Adrenal gland (tissue), 12 donors: ENCODE measurements around the gene NRSN2. TPM values are rescaled to one million over a fixed set of nuclear protein-coding genes. Genes with fewer than 3 reads are reported as not detected.
"Not testable (repeated sequence)": the region's sequence is repeated elsewhere in the genome, so short reads cannot be mapped to it uniquely, and the experiment has no call there.

Source experiments
- DNase-seq, 7 donors: peaks; one replicate each; pipeline ENCODE4 v3.0.0-alpha.2; 2019 to 2020
- H3K27ac ChIP-seq, 5 donors: fragments of 200-600 bp; sonication (generic) in 4 of 5; 1 replicate in 3 of 5; 2 replicates in 2 of 5; pipeline versions ENCODE4 v1.5.1 to v1.8.0; 2016 to 2020; ENCODE audit warnings: mild to moderate bottlenecking in 1 of 5
- H3K27me3 ChIP-seq: fragments of 200-600 bp; 2 replicates; pipeline ENCODE4 v1.8.0; 2021
- H3K36me3 ChIP-seq, 2 donors: fragments of 200-600 bp; replicated peaks in 1 of 2; 1 replicate in 1 of 2; 2 replicates in 1 of 2; pipeline versions ENCODE4 v1.5.1 to v1.8.0; 2018 to 2022
- H3K4me1 ChIP-seq, 2 donors: fragments of 200-600 bp; replicated peaks in 1 of 2; 1 replicate in 1 of 2; 2 replicates in 1 of 2; pipeline versions ENCODE4 v1.5.1 to v1.8.0; 2018 to 2021
- H3K4me3 ChIP-seq, 4 donors: fragments of 200-600 bp; sonication (generic) in 3 of 4; one replicate each; pipeline ENCODE4 v1.5.1; 2016 to 2018
- H3K9me3 ChIP-seq, 3 donors: fragments of 200-600 bp; sonication (generic) in 1 of 3; replicated peaks in 1 of 3; 1 replicate in 2 of 3; 2 replicates in 1 of 3; pipeline versions ENCODE4 v1.5.1 to v1.8.0; 2016 to 2021
- POLR2A ChIP-seq, 2 donors: fragments of 450-650 bp; IDR thresholded peaks; one replicate each; pipeline ENCODE4 v1.6.1; 2017; ENCODE audit warnings: antibody characterized with exemption in 2 of 2, mild to moderate bottlenecking in 2 of 2, moderate library complexity in 1 of 2
- WGBS, 4 donors: extraction: QIAGEN DNeasy Blood & Tissue Kit in 2 of 4; methylation state at CpG; one replicate each; pipeline versions ENCODE4 v1.1.5 to v1.1.7; 2013 to 2017; 5-methylcytosine and 5-hydroxymethylcytosine counted together
- intact Hi-C, 2 donors: fragments of 100-400 bp; cut with DNase I; formaldehyde crosslinking; loops; one replicate each; pipeline versions ENCODE4 v1.14.1 to v1.15.0; 2022 to 2023
- polyA plus RNA-seq, 3 donors: library from polyadenylated mRNA; stranded (reverse); fragments of 200-250 nt in 2 of 3; fragments of 350-450 nt in 1 of 3; fragmentation: Illumina TruSeq in 1 of 3; extraction: RNeasy Lipid Tissue Mini Kit (QIAGEN cat#74804) in 1 of 3; gene quantifications; one replicate each; pipeline ENCODE4 v1.2.3, GENCODE V29; 2013 to 2014
- total RNA-seq, 9 donors: library from RNA; depleted of rRNA in 4 of 9; stranded (reverse); fragments of >200 nt in 4 of 9; fragments of 120-200 nt in 1 of 9; fragmentation: NEBNext Ultra II Directional in 1 of 9; extraction: Animal tissue kit (Norgen Biotek cat#: 25700) in 1 of 9; gene quantifications; one replicate each; pipeline versions ENCODE4 v1.1.0 to v1.2.4, GENCODE V29; 2013 to 2023
- TF ChIP-seq, protein P1 (sequence below), 6 experiments: fragments of 450-650 bp in 4 of 6; fragments of 200-600 bp in 2 of 6; sonication (generic) in 1 of 6; IDR thresholded peaks; 1 replicate in 5 of 6; 2 replicates in 1 of 6; pipeline versions ENCODE4 v1.5.1 to v1.8.0; 2016 to 2021; ENCODE audit warnings: antibody characterized with exemption in 6 of 6, mild to moderate bottlenecking in 2 of 6, moderate library complexity in 1 of 6
- donor health status: healthy with polysubstance abuse.
- donor health status: Bipolar disorder and iron deficiency.
- donor health status: DM: yes; HTN: yes; CAD: no.
- donor health status: DM: no; HTN: no; CAD: no.
- donor health status: DM: no; HTN: no; CAD: no.
- donor health status: DM: yes; HTN: yes; CAD: no.

The NRSN2 gene
- total and polyA plus RNA-seq, 12 donors: 33.7 to 263 (median 82.1) TPM

DNA sequence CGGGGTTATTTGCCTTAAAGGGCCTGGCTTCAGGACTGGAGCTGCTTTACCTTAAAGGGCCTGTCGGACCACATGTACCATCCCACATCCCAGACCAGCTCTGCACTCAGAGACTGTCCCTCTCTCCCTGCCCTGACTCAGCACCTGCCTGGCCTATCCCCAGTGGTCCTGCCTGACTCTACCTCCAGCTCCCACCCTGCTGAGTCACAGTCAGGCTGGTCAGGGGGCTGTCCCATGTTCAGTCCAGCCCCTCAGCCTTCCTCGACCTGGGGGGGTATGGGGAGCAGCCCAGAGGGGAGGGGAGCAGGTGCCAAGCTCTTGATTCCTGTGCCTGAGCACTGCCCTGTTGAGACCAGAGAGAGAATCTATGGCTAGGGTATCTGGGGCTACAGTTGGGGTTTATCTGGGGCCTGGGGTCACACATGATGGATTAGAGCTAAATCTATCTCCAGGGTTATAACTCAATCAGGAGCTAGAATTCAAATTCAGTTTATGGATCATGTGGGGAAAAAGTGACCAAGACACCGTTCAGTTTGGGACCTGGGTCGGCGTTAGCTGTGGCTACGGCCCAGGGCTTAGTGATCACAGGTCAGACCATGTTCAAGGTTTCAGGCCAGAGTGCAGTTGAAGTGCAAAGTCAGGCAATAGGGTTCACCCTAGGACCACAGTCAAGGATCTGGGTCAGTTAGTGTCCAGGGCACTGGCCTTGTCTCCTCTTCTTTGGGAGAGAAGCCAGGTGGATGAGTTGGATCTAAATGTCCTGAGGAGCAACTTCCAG lies 24.3 kb downstream of the NRSN2 start:
- H3K9me3 ChIP-seq: no peaks in the 10 kb centered on the region
- 60 to 69% (median 62%) methylated on average over 5 to 7 of the region's 7 CpGs for WGBS, 4 donors
- H3K4me3 ChIP-seq: no peak overlapping the region
- intact Hi-C loops: no loop called here
- no peaks in the 10 kb centered on the region for H3K36me3 ChIP-seq
- peaks cover 14 to 23% of the 10 kb centered on the region in 2 donors for H3K4me1 ChIP-seq
- peak in 1 of 7 donors; percentile 58 for DNase-seq
- peak overlapping the region; percentile 21 to 91 (median 39) for H3K27ac ChIP-seq
- H3K27me3 ChIP-seq: no peaks in the 10 kb centered on the region
- no peak for TF ChIP-seq POLR2A (IDR thresholded peaks at IDR 0.05)
- TF ChIP-seq, protein P1, sequence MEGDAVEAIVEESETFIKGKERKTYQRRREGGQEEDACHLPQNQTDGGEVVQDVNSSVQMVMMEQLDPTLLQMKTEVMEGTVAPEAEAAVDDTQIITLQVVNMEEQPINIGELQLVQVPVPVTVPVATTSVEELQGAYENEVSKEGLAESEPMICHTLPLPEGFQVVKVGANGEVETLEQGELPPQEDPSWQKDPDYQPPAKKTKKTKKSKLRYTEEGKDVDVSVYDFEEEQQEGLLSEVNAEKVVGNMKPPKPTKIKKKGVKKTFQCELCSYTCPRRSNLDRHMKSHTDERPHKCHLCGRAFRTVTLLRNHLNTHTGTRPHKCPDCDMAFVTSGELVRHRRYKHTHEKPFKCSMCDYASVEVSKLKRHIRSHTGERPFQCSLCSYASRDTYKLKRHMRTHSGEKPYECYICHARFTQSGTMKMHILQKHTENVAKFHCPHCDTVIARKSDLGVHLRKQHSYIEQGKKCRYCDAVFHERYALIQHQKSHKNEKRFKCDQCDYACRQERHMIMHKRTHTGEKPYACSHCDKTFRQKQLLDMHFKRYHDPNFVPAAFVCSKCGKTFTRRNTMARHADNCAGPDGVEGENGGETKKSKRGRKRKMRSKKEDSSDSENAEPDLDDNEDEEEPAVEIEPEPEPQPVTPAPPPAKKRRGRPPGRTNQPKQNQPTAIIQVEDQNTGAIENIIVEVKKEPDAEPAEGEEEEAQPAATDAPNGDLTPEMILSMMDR (IDR thresholded peaks at IDR 0.05): no peak

DNA sequence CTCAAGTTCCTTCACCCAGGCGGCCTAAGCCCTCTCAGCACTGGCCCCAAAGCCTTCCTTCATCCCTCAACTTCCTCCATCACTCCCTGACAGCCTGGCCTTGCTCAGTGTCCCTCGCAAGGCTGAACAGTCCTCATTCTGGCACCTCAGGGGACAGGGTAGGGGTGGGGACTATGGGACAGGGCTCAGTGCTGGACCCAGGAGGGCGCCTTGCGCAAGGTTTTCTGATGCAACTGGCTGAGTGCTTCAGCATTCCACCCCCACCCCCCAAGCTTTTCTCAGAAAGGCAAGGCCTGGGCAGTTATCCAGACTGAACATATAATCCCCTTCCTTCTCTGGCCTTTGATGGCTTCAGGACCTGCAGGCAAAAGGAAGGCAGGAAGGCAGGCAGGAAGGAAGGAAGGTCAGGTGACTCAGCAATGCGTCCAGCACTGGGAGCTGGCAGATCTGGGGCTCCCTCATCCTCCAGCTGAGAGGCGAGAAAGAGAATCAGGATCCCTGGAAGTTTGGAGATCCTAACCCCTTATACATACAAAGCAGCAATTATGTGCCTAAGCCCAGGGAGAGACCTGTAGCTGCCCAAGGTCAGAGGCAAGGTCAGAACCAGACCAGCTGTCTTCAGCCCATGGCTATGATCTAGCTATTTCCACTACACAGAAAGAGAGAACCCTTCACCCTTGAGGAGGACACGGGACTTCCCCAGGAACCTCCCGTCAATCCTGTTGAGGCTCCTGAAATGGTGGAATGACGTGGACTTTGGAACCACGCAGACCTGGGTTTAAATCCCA lies 25.0 kb downstream of the NRSN2 start:
- TF ChIP-seq, protein P1 (IDR thresholded peaks at IDR 0.05): no peak
- peak in 1 of 2 donors; percentile 18 for TF ChIP-seq POLR2A (IDR thresholded peaks at IDR 0.05)
- WGBS, 4 donors: 27 to 43% (median 34%) methylated on average over 7 to 10 of the region's 10 CpGs
- H3K4me3 ChIP-seq: no peak overlapping the region
- H3K27me3 ChIP-seq: no peaks in the 10 kb centered on the region
- peak overlapping the region; percentile 21 to 91 (median 39) for H3K27ac ChIP-seq
- DNase-seq: peak; percentile 74 to 96 (median 94)
- intact Hi-C loops: no loop called here
- H3K4me1 ChIP-seq: peaks cover 14 to 23% of the 10 kb centered on the region in 2 donors
- no peaks in the 10 kb centered on the region for H3K9me3 ChIP-seq
- H3K36me3 ChIP-seq: no peaks in the 10 kb centered on the region

DNA sequence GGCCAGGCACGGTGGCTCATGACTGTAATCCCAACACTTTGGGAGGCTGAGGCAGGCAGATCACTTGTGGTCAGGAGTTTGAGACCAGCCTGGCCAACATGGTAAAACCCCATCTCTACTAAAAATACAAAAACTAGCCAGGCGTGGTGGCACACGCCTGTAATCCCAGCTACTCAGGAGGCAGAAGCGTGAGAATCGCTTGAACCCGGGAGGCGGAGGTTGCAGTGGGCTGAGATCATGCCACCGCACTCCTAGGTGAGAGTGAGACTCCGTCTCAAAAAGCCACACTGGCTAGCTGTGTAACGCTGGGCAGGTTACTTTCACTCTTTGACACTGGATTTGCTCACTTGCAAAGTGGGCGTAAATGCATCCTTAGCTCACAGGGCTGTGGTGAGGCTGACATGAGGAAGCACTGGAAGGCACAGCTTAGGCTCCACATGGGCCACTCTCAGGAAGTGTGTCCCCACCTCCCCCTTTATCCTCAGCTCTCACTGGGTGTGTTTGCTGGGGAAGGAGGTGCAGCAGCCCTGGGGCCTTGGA lies 25.7 kb downstream of the NRSN2 start:
- H3K9me3 ChIP-seq, H3K27me3 ChIP-seq, H3K36me3 ChIP-seq, DNase-seq, H3K4me3 ChIP-seq, intact Hi-C loops: not testable (repeated sequence)
- H3K27ac ChIP-seq: peak overlapping the region in 4 of 5 donors; percentile 31 to 91 (median 56)
- H3K4me1 ChIP-seq: peaks cover 14 to 23% of the 10 kb centered on the region in 2 donors
- 89 to 94% (median 91%) methylated on average over 9 to 11 of the region's 11 CpGs for WGBS, 4 donors

DNA sequence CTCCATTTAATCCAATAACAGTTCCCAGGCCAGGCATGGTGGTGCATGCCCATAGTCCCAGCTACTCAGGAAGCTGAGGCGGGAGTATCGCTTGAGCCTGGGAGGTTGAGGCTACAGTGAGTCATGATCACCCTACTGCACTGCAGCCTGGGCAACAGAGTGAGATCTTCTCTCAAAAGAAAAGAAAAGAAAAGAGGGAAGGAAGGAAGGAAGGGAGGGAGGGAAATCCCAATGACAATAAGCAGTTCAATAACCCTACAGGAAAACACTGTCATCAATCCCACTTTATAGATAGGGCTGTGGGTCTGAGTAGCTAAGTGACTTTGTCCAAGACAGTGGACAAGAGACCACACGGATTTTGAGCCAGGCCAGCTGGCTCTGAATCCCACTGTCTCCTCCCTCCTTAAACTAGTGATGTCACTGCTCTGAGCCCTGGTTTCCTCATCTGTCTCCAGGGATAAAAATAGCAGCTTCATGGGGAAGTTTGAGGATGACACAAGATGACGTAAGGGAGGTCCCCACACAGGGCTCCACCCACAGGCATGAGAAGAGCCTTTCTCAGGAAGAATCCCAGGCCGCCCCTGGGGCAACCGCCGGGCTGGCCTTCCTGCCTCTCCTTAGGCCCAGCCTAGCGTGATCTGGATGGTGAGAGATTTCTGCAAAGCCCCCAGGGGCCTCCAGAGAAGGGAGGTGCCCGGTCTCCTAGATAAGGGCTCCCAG lies 26.4 kb downstream of the NRSN2 start:
- Histone ChIP-seq H3K4me1 (peaks cover 14 to 23% of the 10 kb centered on the region in 2 donors), H3K4me3 (no peak overlapping the region), H3K36me3 (no peaks in the 10 kb centered on the region), H3K27me3 (no peaks in the 10 kb centered on the region), H3K9me3 (no peaks in the 10 kb centered on the region), H3K27ac (peak overlapping the region in 1 of 5 donors; percentile 91)
- peak in 4 of 7 donors; percentile 35 to 59 (median 52) for DNase-seq
- 66 to 89% (median 68%) methylated on average over 5 to 9 of the region's 9 CpGs for WGBS, 4 donors
- TF ChIP-seq, protein P1 (IDR thresholded peaks at IDR 0.05): no peak
- TF ChIP-seq POLR2A (IDR thresholded peaks at IDR 0.05): no peak
- intact Hi-C loops: no loop called here
